Keratinocyte (primary cell): ENCODE results near the gene SIGLEC9. TPM values are rescaled to one million over a fixed set of nuclear protein-coding genes. Genes with fewer than 3 reads are reported as not detected.

Experiments used
- DNase-seq: peaks from one replicate; pipeline ENCODE4 v3.0.0-alpha.2; 2011; ENCODE audit warnings: low read depth, missing footprints, low spot score
- FAIRE-seq: peaks from 2 replicates; lab custom pipeline; 2011; peaks lifted over from hg19 to GRCh38; lab: Jason Lieb, UNC
- H2AFZ ChIP-seq: 2 replicates; pipeline ENCODE4 v1.6.0; 2012; ENCODE audit warnings: low read length, control low read depth, inconsistent platforms; ENCODE audit not compliant: control insufficient read depth
- H3K27ac ChIP-seq: 2 replicates; pipeline ENCODE4 v1.5.1; 2011; ENCODE audit warnings: low read length; ENCODE audit not compliant: control insufficient read depth, insufficient read depth
- H3K27me3 ChIP-seq: 3 replicates; pipeline ENCODE4 v1.6.0; 2011; ENCODE audit warnings: low read length; ENCODE audit not compliant: control insufficient read depth, insufficient read depth; ENCODE audit errors: extremely low read depth
- H3K36me3 ChIP-seq, 2 experiments: 2 replicates in 1 of 2; 3 replicates in 1 of 2; pipeline ENCODE4 v1.5.1; 2011; ENCODE audit warnings: low read length in 2 of 2, mild to moderate bottlenecking in 1 of 2; ENCODE audit not compliant: control insufficient read depth in 2 of 2, insufficient read depth in 2 of 2; ENCODE audit errors: extremely low read depth in 1 of 2
- H3K4me1 ChIP-seq: 3 replicates; pipeline ENCODE4 v1.5.1; 2011; ENCODE audit warnings: low read length; ENCODE audit not compliant: control insufficient read depth, insufficient read depth; ENCODE audit errors: extremely low read depth
- H3K4me2 ChIP-seq: 3 replicates; pipeline ENCODE4 v1.6.0; 2011; ENCODE audit warnings: low read depth, low read length; ENCODE audit not compliant: control insufficient read depth, insufficient read depth; ENCODE audit errors: extremely low read depth
- H3K4me3 ChIP-seq, 3 experiments: fragments of 200-600 bp in 1 of 3; sonication (generic) in 1 of 3; 2 replicates in 2 of 3; 3 replicates in 1 of 3; pipeline ENCODE4 v1.5.1; 2011 to 2016; ENCODE audit warnings: low read length in 3 of 3, mild to moderate bottlenecking in 3 of 3, control low read depth in 2 of 3, inconsistent platforms in 1 of 3, low read depth in 1 of 3, mixed read lengths in 1 of 3, mixed run types in 1 of 3, moderate library complexity in 1 of 3; ENCODE audit not compliant: control insufficient read depth in 2 of 3, insufficient read depth in 2 of 3; ENCODE audit errors: extremely low read depth in 1 of 3
- H3K79me2 ChIP-seq: 2 replicates; pipeline ENCODE4 v1.6.0; 2012; ENCODE audit warnings: low read length; ENCODE audit not compliant: control insufficient read depth, insufficient read depth
- H3K9ac ChIP-seq: 3 replicates; pipeline ENCODE4 v1.6.0; 2011; ENCODE audit warnings: low read length; ENCODE audit not compliant: control insufficient read depth, insufficient read depth; ENCODE audit errors: extremely low read depth
- H3K9me1 ChIP-seq: 3 replicates; pipeline ENCODE4 v1.6.0; 2011; ENCODE audit warnings: low read length; ENCODE audit not compliant: control insufficient read depth, insufficient read depth; ENCODE audit errors: extremely low read depth
- H3K9me3 ChIP-seq: 2 replicates; pipeline ENCODE4 v1.5.1; 2012; ENCODE audit warnings: low read depth, low read length; ENCODE audit not compliant: control insufficient read depth
- H4K20me1 ChIP-seq: 3 replicates; pipeline ENCODE4 v1.6.0; 2011; ENCODE audit warnings: low read length; ENCODE audit not compliant: control insufficient read depth, insufficient read depth; ENCODE audit errors: extremely low read depth
- CTCF ChIP-seq, 3 experiments: IDR thresholded peaks in 1 of 3; conservative IDR thresholded peaks in 1 of 3; optimal IDR thresholded peaks in 1 of 3; 2 replicates in 2 of 3; 3 replicates in 1 of 3; pipeline versions ENCODE3 to v1.5.1; 2011; ENCODE audit warnings: low read length in 3 of 3, mild to moderate bottlenecking in 3 of 3, moderate library complexity in 2 of 3, control low read depth in 1 of 3, inconsistent platforms in 1 of 3; ENCODE audit not compliant: insufficient read depth in 2 of 3; ENCODE audit errors: extremely low read depth in 1 of 3
- EZH2 ChIP-seq: IDR thresholded peaks from one replicate; pipeline ENCODE4 v1.6.1; 2012; ENCODE audit warnings: inconsistent platforms, mild to moderate bottlenecking, low read length, moderate library complexity
- dilution Hi-C: fragments of 300-500 bp; cut with MboI; formaldehyde crosslinking; loops from one replicate; pipeline ENCODE4 v1.7.0; 2020; ENCODE audit warnings: low sequenced_read_pairs; ENCODE audit not compliant: extremely low pct_ligation_motif_present
- polyA plus RNA-seq, 5 experiments: library from polyadenylated mRNA; depleted of rRNA in 3 of 5; stranded (reverse) in 3 of 5; stranded (forward) in 1 of 5; unstranded in 1 of 5; fragments of >200 nt; gene quantifications; 1 replicate in 1 of 5; 2 replicates in 3 of 5; 3 replicates in 1 of 5; pipeline versions ENCODE4 v1.2.1 to v1.2.3, GENCODE V29; 2011 to 2012; ENCODE audit warnings: missing spikeins in 2 of 5, low read depth in 1 of 5, low replicate concordance in 1 of 5

The SIGLEC9 gene
- polyA plus RNA-seq, 1 donor (not counting 4 experiments of a cell fraction or from before 2014, with no cell fraction given) = not detected

- H3K36me3 ChIP-seq = no peaks in the 10 kb centered on the region
- no peaks in the 10 kb centered on the region for H3K27me3 ChIP-seq
- H3K4me2 ChIP-seq = no peak overlapping the region
- dilution Hi-C loops = no loop called here
- H3K4me1 ChIP-seq = no peaks in the 10 kb centered on the region
- no peak overlapping the region for H3K9ac ChIP-seq
- H2AFZ ChIP-seq = no peak overlapping the region
- no peak overlapping the region for H3K4me3 ChIP-seq
- H3K27ac ChIP-seq = no peak overlapping the region
- no peaks in the 10 kb centered on the region for H3K9me3 ChIP-seq
- no peaks in the 10 kb centered on the region for H3K9me1 ChIP-seq
- no peak for FAIRE-seq
- no peak for DNase-seq
- no peak for TF ChIP-seq CTCF (optimal IDR thresholded peaks at IDR 0.05 in 1 of 3, IDR thresholded peaks at IDR 0.05 in 1 of 3, conservative IDR thresholded peaks at IDR 0.05 in 1 of 3; ENCODE audit: extremely low read depth in 1 of 3, insufficient read depth in 2 of 3, low read length in 3 of 3)
- TF ChIP-seq EZH2 = no peak
- H4K20me1 ChIP-seq = no peaks in the 10 kb centered on the region
- no peaks in the 10 kb centered on the region for H3K79me2 ChIP-seq
These were observed 7.3 kb downstream of the SIGLEC9 start for GRCh38 chr19:51131780-51132680.

DNA sequence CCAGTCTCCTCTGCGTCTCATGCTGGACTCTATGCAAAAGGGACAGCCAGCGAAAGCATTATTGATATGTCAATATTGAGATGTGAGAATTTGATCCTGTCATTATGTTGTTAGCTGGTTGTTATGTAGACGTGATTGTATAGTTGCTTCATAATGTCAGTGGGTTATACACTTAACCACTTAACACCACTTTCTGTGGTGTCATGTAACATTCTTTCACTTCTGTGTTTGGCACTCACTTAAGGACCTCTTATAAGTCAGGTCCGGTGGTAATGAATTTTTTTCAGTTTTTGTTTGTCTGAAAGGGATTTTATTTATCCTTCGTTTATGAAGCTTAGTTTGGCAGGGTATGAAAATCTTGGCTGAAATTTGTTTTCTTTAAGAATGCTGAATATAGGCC, 10.3 kb downstream of the SIGLEC9 start:
- H3K9ac ChIP-seq = no peak overlapping the region
- FAIRE-seq = no peak
- H3K79me2 ChIP-seq = no peaks in the 10 kb centered on the region
- H3K36me3 ChIP-seq = no peaks in the 10 kb centered on the region
- H3K27me3 ChIP-seq = no peaks in the 10 kb centered on the region
- no peaks in the 10 kb centered on the region for H4K20me1 ChIP-seq
- H3K9me3 ChIP-seq = no peaks in the 10 kb centered on the region
- no peaks in the 10 kb centered on the region for H3K9me1 ChIP-seq
- TF ChIP-seq CTCF (optimal IDR thresholded peaks at IDR 0.05 in 1 of 3, IDR thresholded peaks at IDR 0.05 in 1 of 3, conservative IDR thresholded peaks at IDR 0.05 in 1 of 3; ENCODE audit: extremely low read depth in 1 of 3, insufficient read depth in 2 of 3, low read length in 3 of 3) (no peak), EZH2 (no peak)
- no peak for DNase-seq
- no peaks in the 10 kb centered on the region for H3K4me1 ChIP-seq
- no peak overlapping the region for H3K4me3 ChIP-seq
- H3K4me2 ChIP-seq = no peak overlapping the region
- no peak overlapping the region for H2AFZ ChIP-seq
- dilution Hi-C loops = no loop called here
- no peak overlapping the region for H3K27ac ChIP-seq
